Hindlimb muscle (tissue), 1 donor: Measurements from ENCODE around the gene RPL28. TPM values are rescaled to one million over a fixed set of nuclear protein-coding genes. Genes with fewer than 3 reads are reported as not detected.
"Not testable (repeated sequence)": the region's sequence is repeated elsewhere in the genome, so short reads cannot be mapped to it uniquely, and the experiment has no call there.

Experiments used
- DNase-seq: peaks from one replicate; pipeline ENCODE4 v3.0.0-alpha.2; 2013
- polyA plus RNA-seq: library from polyadenylated mRNA; unstranded; fragments of 120-200 nt; gene quantifications from one replicate; pipeline ENCODE4 v1.2.1, GENCODE V29; 2013; ENCODE audit not compliant: insufficient read length

Gene RPL28
- polyA plus RNA-seq, 1 donor = 1,898 TPM

DNA sequence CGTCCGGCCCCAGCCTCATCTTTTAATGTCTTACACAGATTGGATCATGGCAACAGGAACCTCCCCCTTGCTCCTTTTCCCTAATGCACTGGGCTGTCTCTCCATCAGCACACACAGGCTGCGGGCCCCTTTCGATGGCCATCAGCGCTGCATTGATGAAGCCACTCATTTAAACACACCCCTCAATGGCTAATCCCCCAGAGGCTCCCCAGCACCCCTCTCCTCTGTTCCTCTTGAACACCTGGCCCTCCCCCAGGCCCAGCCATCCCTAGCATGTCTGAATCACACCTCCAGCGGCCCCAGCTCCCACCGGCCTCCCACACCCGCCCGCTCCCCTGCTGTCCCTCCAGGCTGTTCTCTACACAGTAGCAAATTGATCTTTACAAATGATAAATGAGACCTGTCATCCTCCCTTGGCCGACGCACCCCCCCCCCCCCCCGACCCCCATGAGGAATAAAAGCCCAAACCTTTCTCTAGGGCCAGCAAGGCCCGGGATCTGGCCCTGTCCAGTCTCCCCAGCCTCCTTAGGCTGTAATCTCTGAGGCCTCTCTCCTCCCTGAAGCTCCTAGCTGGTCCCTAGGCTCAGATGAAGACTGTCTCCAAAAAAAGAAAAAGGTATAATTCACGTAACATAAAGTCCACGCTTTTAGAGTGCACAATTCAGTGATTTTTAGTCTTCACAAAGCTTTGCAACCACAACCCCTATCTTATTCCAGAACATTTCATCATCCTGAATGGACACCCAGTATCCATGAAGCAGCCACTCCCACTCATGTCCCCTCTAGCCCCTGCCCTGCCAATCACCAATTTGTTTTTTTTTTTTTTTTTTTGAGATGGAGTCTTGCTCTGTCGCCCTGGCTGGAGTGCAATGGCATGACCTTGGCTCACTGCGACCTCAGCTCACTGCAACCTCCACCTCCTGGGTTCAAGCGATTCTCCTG is 7.4 kb downstream of the RPL28 start:
- DNase-seq = no peak

DNA sequence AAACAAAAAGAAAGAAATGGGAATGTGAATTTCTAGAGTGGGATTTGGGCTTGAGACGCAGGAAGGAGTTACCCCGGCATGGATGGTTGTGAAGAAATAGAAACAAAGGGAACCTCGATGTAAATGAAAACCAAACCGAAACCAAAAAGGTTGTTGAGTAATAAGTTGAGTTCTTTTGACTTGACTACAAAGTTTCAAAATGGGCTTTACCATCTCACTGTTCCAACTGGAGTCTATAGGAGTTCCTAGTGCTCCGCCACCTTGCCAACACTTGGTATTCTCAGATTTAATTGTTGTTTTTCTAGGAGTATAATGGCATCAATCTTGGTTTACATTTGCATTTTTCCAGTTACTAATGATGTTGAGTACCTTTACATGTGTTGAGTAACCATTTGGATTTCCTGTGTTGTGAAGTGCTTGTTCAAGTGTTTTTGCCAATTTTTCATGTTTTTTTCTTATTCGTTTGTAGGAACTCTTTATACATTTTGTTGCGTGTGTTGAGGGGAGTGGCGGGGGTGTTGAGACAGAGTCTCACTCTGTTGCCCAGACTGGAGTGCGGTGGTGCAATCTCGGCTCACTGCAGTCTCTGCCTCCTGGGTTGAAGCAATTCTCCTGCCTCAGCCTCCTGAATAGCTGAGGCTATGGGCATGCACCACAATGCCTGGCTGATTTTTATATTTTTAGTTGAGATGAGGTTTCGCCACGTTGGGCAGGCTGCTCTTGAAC is 12.6 kb downstream of the RPL28 start:
- no peak for DNase-seq

- DNase-seq = no peak
Observed at GRCh38 chr19:55400281-55401087, 14.8 kb downstream of the RPL28 start.

- not testable (repeated sequence) for DNase-seq
Observed at GRCh38 chr19:55401390-55401789, 15.7 kb downstream of the RPL28 start.

DNA sequence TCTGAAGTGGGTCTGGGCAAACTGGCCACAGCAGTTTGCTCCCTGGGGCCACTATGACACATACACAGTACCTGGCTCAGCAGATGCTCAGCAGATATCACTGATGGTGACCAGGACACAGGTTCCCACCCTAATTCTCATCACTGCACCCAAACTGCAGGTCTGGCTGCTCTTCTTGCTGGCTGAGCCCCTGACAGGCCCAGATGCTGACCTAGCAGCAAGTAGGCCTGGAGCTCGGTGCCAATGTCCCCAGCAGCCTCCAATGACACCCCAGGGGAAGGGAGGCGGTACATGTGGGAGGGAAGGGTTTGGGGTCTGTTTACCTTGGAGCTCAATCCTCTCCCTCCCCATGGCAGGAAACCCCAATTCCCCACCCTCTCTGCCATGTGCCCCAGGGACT is 16.8 kb downstream of the RPL28 start:
- no peak for DNase-seq

DNA sequence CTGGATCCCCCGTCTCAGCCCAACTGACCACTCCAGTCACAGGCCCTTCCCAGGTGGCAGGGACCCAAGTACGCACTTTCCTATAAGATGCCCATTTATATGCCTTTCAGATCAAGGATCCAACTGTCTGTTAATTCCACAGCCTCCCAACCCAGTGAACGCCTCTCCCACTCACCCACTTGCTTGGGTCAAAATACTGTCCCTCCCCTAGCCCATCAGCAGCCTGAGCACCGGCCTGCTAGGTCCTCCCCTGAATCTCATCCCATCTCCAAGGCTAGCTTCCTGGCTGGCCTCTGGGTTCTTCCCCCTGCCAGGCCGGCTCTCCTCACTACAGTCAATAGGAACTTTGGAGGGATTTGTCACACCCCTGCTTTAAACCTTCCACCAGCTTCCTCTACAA is 19.9 kb downstream of the RPL28 start:
- no peak for DNase-seq

GRCh38 chr19:55406091-55406825 is 20.5 kb downstream of the RPL28 start:
- DNase-seq = no peak

- DNase-seq = peak; percentile 29
Observed at GRCh38 chr19:55406826-55407549, 21.3 kb downstream of the RPL28 start.

GRCh38 chr19:55407550-55407799 is 21.7 kb downstream of the RPL28 start, which contains the start of gene UBE2S:
UBE2S (minus strand) TSS chr19:55407788; CDS start chr19:55407589, 199 bp downstream.
- not testable (repeated sequence) for DNase-seq

GRCh38 chr19:55407800-55408532 is 22.2 kb downstream of the RPL28 start:
- peak; percentile 99 for DNase-seq

DNA sequence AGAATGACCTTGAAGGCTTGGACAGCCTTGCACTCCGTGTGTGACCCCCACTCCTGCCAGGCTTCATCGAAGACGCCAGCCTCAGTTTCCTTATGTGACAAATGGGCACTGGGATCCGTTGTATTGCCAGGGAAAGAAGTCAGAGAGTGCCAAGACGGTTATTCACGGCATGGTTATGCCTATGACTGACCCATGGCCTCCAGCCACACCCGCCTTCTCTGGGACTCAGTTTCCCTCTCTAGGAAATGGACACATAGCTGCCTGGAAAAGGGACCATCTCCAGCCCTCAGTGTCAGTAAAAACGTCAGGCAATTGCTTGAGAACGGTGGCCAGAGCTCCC is 22.8 kb downstream of the RPL28 start:
- no peak for DNase-seq

DNA sequence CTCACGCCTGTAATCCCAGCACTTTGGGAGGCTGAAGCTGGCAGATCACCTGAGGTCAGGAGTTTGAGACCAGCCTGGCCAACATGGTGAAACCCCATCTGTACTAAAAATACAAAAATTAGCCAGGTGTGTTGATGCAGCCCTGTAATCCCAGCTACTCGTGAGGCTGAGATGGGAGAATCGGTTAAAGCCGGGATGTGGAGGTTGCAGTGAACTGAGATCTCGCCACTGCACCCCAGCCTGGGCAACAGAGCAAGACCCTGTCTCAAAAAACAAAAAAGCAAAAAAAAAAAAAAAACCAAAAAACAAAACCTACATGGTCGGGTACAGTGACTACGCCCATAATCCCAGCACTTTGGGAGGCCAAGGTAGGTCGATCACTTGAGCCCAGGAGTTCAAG is 23.4 kb downstream of the RPL28 start:
- not testable (repeated sequence) for DNase-seq

- no peak for DNase-seq
Observed at GRCh38 chr19:55410168-55410567, 24.4 kb downstream of the RPL28 start.

DNA sequence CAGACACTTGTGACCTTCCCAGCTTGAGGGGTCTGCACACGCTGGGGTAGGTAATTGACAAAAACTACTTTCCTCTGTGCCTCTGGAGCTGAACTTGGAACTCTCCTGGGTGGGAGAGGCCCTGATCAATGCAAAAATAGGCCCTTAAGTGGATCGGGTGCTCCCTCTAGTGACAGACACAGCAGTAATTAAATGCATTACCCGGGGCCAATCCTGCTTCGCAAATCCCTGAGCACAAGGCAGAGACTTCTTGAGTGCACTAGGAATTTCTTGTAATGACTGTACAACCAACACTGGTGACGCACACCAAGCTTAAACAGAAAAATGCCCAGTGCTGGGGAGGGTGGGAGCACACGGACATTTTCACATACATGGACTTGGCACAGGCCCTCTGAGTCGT is 32.5 kb downstream of the RPL28 start:
- DNase-seq = peak; percentile 71

GRCh38 chr19:55419103-55419502 is 33.4 kb downstream of the RPL28 start:
- DNase-seq = no peak

DNA sequence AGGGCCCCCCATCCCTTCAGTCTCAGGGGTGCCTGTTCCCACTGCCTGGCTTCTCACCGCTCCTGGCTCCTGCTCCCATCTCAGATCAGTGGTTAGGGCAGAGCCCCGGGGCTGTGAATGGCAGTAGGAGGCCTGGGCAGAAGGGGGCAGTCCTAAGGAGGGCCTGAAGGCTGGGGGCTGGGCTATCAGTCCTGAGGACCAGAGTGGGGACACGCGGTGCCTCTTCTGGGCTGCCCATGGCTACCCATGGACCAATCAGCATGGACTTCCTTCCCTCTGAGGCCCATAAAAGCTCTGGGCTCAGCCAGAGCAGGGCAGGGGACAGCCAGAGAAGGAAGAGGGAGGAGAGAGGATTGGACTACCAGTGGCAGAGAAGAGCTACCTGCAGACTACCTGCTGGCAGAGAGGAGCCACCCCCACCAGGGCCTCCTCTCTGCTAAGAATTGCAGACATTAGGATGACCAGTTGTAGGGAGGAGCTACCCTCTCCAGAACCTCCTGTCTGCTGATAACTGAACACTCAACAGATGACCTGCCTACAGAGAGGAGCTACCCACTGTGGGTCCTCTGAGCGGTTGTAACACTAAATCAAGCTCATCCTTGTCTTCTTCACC is 34.0 kb downstream of the RPL28 start:
- DNase-seq = no peak

- not testable (repeated sequence) for DNase-seq
Observed at GRCh38 chr19:55421281-55421680, 35.5 kb downstream of the RPL28 start.

GRCh38 chr19:55423225-55424005 is 37.7 kb downstream of the RPL28 start:
- DNase-seq = no peak

DNA sequence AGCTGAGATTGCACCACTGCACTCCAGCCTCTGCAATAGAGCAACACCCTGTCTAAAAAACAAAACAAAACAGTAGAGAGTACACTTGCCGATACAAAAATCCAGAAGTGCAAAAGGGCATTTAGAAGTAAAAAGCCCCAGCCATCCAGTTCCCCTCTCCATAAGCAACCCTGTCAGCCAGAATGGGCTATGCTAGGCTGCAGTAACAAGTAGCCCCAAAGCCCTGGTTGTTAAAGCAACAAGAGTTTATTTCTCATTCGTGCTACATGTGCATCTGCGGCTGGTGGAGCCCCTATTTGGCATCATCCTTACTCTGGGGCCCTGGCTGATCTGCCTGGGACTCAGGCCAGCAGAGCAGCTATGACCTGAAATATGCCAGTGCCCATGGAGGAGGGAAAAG is 38.8 kb downstream of the RPL28 start:
- no peak for DNase-seq

DNA sequence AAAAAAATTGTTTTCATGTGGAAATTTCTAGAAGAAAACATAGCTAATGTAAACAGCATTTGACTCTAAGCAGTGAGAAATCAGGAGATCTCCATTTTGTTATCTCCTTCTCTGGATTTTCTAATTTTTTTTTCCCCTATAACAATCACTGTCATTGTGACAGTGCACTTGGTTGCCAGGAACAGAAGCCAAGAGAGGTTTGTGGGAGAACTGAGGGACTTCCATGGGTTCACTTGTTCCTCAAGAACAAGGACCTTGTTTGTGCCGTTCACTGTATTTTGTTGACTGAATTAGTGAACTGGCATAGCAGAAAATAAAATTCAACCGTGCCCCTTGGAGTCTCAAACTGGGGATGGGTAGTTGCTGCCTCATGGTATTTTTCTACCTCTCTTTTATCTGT is 40.3 kb downstream of the RPL28 start:
- DNase-seq = no peak
